ENCODE data around the gene FJX1. TPM values are rescaled to one million over a fixed set of nuclear protein-coding genes. Genes with fewer than 3 reads are reported as not detected.
A peak's percentile ranks its signal among the peaks of the same experiment; 100 is the strongest.

FJX1 gene
- total RNA-seq, 1 donor from 2014 or later = 6.3 TPM

- H3K36me3 ChIP-seq (ENCODE audit: control insufficient read depth in 3 of 3, insufficient read depth in 3 of 3, low read length in 3 of 3) = no peaks in the 10 kb centered on the region
- H3K27ac ChIP-seq (ENCODE audit: low read depth, low read length) = no peak overlapping the region
- H3K27me3 ChIP-seq (ENCODE audit: control insufficient read depth in 3 of 3, insufficient read depth in 3 of 3, low read length in 3 of 3) = peaks cover 0 to 6% (median 4%) of the 10 kb centered on the region in 3 donors
- no peaks in the 10 kb centered on the region for H3K9me3 ChIP-seq (ENCODE audit: control insufficient read depth in 3 of 3, low read length in 3 of 3)
- H3K9ac ChIP-seq (ENCODE audit: low read depth in 1 of 3, low read length in 3 of 3) = no peak overlapping the region
- H3K4me3 ChIP-seq (ENCODE audit: low read length in 3 of 3) = no peak overlapping the region
- no peaks in the 10 kb centered on the region for H3K4me1 ChIP-seq (ENCODE audit: control insufficient read depth in 3 of 3, insufficient read depth in 3 of 3, low read length in 3 of 3)
These were observed 15.3 kb upstream of the FJX1 start for GRCh38 chr11:35602979-35603378.

GRCh38 chr11:35605706-35606105, 12.6 kb upstream of the FJX1 start:
- no peaks in the 10 kb centered on the region for H3K9me3 ChIP-seq (ENCODE audit: control insufficient read depth in 3 of 3, low read length in 3 of 3)
- H3K27ac ChIP-seq (ENCODE audit: low read depth, low read length) = no peak overlapping the region
- H3K4me1 ChIP-seq (ENCODE audit: control insufficient read depth in 3 of 3, insufficient read depth in 3 of 3, low read length in 3 of 3) = no peaks in the 10 kb centered on the region
- H3K9ac ChIP-seq (ENCODE audit: low read depth in 1 of 3, low read length in 3 of 3) = no peak overlapping the region
- H3K27me3 ChIP-seq (ENCODE audit: control insufficient read depth in 3 of 3, insufficient read depth in 3 of 3, low read length in 3 of 3) = peaks cover 0 to 10% (median 8%) of the 10 kb centered on the region in 3 donors
- H3K4me3 ChIP-seq (ENCODE audit: low read length in 3 of 3) = no peak overlapping the region
- no peaks in the 10 kb centered on the region for H3K36me3 ChIP-seq (ENCODE audit: control insufficient read depth in 3 of 3, insufficient read depth in 3 of 3, low read length in 3 of 3)

DNA sequence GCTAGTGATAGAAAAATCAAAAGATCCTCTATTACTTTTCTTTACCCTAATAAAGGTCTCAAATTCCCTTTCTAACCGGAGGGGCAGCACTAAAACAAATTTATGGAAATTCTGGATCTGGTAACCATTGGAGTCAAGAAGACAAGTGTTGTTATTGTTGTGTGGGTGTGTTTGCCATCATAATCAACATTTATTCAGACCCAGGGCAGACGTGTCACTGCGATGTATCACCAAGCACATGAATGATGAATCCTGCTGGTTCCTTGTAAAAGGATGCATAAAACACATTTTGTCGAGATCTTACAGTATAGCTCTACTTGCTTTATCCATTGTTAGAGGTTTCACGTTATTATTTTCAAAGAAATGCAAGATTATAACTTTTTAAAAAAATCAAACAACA, 12.1 kb upstream of the FJX1 start:
- peaks cover 0 to 10% (median 8%) of the 10 kb centered on the region in 3 donors for H3K27me3 ChIP-seq (ENCODE audit: control insufficient read depth in 3 of 3, insufficient read depth in 3 of 3, low read length in 3 of 3)
- H3K9ac ChIP-seq (ENCODE audit: low read depth in 1 of 3, low read length in 3 of 3) = no peak overlapping the region
- H3K27ac ChIP-seq (ENCODE audit: low read depth, low read length) = no peak overlapping the region

DNA sequence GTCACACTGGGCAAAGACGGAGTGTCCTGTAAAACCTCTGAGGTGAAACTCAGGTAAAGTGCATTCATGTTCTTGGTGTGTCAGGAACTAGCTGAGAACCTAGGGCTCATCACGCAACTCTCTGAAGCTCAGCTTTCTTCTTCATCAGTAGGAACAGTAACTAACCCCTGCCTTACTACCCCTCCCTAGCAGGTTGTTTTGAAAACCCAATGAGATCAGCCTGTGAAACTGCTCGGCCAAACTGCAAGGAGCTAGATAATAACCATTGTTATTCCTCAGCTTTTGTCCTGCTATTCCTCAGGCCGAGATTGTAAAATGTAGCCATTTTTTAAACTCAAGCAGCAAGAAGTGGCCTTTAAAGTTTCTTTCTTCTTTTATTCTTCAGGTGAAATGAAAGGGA, 9.8 kb upstream of the FJX1 start:
- Histone ChIP-seq H3K9me3 (ENCODE audit: control insufficient read depth in 3 of 3, low read length in 3 of 3) (no peaks in the 10 kb centered on the region), H3K4me1 (ENCODE audit: control insufficient read depth in 3 of 3, insufficient read depth in 3 of 3, low read length in 3 of 3) (no peaks in the 10 kb centered on the region), H3K4me3 (ENCODE audit: low read length in 3 of 3) (no peak overlapping the region), H3K27me3 (ENCODE audit: control insufficient read depth in 3 of 3, insufficient read depth in 3 of 3, low read length in 3 of 3) (peaks cover 0 to 12% (median 6%) of the 10 kb centered on the region in 3 donors), H3K36me3 (ENCODE audit: control insufficient read depth in 3 of 3, insufficient read depth in 3 of 3, low read length in 3 of 3) (no peaks in the 10 kb centered on the region), H3K27ac (ENCODE audit: low read depth, low read length) (no peak overlapping the region), H3K9ac (ENCODE audit: low read depth in 1 of 3, low read length in 3 of 3) (no peak overlapping the region)

More for the DNA sequence above, 12.1 kb upstream of the FJX1 start:
- no peaks in the 10 kb centered on the region for H3K36me3 ChIP-seq (ENCODE audit: control insufficient read depth in 3 of 3, insufficient read depth in 3 of 3, low read length in 3 of 3)
- no peak overlapping the region for H3K4me3 ChIP-seq (ENCODE audit: low read length in 3 of 3)
- H3K4me1 ChIP-seq (ENCODE audit: control insufficient read depth in 3 of 3, insufficient read depth in 3 of 3, low read length in 3 of 3) = no peaks in the 10 kb centered on the region
- no peaks in the 10 kb centered on the region for H3K9me3 ChIP-seq (ENCODE audit: control insufficient read depth in 3 of 3, low read length in 3 of 3)

- H3K27me3 ChIP-seq (ENCODE audit: control insufficient read depth in 3 of 3, insufficient read depth in 3 of 3, low read length in 3 of 3) = peaks cover 0 to 12% (median 6%) of the 10 kb centered on the region in 3 donors
- no peaks in the 10 kb centered on the region for H3K9me3 ChIP-seq (ENCODE audit: control insufficient read depth in 3 of 3, low read length in 3 of 3)
- no peaks in the 10 kb centered on the region for H3K4me1 ChIP-seq (ENCODE audit: control insufficient read depth in 3 of 3, insufficient read depth in 3 of 3, low read length in 3 of 3)
- no peak overlapping the region for H3K4me3 ChIP-seq (ENCODE audit: low read length in 3 of 3)
- H3K27ac ChIP-seq (ENCODE audit: low read depth, low read length) = no peak overlapping the region
- H3K36me3 ChIP-seq (ENCODE audit: control insufficient read depth in 3 of 3, insufficient read depth in 3 of 3, low read length in 3 of 3) = no peaks in the 10 kb centered on the region
- H3K9ac ChIP-seq (ENCODE audit: low read depth in 1 of 3, low read length in 3 of 3) = no peak overlapping the region
These were observed 8.6 kb upstream of the FJX1 start for GRCh38 chr11:35609656-35610055.

GRCh38 chr11:35610631-35611030, 7.6 kb upstream of the FJX1 start:
- no peak overlapping the region for H3K27ac ChIP-seq (ENCODE audit: low read depth, low read length)
- no peaks in the 10 kb centered on the region for H3K4me1 ChIP-seq (ENCODE audit: control insufficient read depth in 3 of 3, insufficient read depth in 3 of 3, low read length in 3 of 3)
- H3K36me3 ChIP-seq (ENCODE audit: control insufficient read depth in 3 of 3, insufficient read depth in 3 of 3, low read length in 3 of 3) = no peaks in the 10 kb centered on the region
- no peaks in the 10 kb centered on the region for H3K9me3 ChIP-seq (ENCODE audit: control insufficient read depth in 3 of 3, low read length in 3 of 3)
- peaks cover 0 to 6% (median 6%) of the 10 kb centered on the region in 3 donors for H3K27me3 ChIP-seq (ENCODE audit: control insufficient read depth in 3 of 3, insufficient read depth in 3 of 3, low read length in 3 of 3)
- H3K9ac ChIP-seq (ENCODE audit: low read depth in 1 of 3, low read length in 3 of 3) = no peak overlapping the region
- H3K4me3 ChIP-seq (ENCODE audit: low read length in 3 of 3) = no peak overlapping the region

- H3K4me3 ChIP-seq (ENCODE audit: low read length in 3 of 3) = no peak overlapping the region
- H3K36me3 ChIP-seq (ENCODE audit: control insufficient read depth in 3 of 3, insufficient read depth in 3 of 3, low read length in 3 of 3) = no peaks in the 10 kb centered on the region
- peaks cover 0 to 6% (median 6%) of the 10 kb centered on the region in 3 donors for H3K27me3 ChIP-seq (ENCODE audit: control insufficient read depth in 3 of 3, insufficient read depth in 3 of 3, low read length in 3 of 3)
- no peaks in the 10 kb centered on the region for H3K9me3 ChIP-seq (ENCODE audit: control insufficient read depth in 3 of 3, low read length in 3 of 3)
- H3K27ac ChIP-seq (ENCODE audit: low read depth, low read length) = no peak overlapping the region
- H3K9ac ChIP-seq (ENCODE audit: low read depth in 1 of 3, low read length in 3 of 3) = no peak overlapping the region
- H3K4me1 ChIP-seq (ENCODE audit: control insufficient read depth in 3 of 3, insufficient read depth in 3 of 3, low read length in 3 of 3) = peaks cover 0 to 3% (median 0%) of the 10 kb centered on the region in 3 donors
These were observed 6.5 kb upstream of the FJX1 start for GRCh38 chr11:35611741-35612140.

DNA sequence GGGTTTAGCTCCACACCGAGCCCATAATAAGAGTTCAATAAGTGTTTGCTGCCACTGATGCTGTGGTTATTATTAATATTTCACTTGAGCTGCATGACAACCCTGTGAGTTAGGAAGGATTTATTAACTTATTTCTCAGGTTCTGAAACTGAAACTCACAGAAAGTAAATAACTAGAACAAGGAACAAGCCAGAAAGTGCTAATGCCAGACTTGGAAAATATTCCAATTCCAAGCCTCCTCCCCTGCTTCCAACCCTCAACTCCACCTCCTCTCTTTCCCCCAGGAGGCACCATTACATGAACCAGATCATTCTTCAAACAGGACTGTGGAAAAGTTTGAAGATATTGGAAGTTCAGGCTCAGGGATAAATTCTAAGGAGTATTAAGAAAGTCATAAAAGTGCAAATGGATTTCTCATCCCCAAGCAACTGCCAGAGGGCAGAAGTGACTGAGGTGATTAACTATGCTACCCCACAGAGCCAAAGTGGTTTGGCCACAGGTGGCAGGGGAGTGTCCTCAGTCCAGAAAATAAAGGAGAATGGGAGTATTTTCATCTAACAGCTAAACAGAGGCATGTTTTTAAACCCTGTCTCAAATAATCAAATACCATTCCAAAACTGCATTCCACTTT, 3.2 kb upstream of the FJX1 start:
- Histone ChIP-seq H3K36me3 (ENCODE audit: control insufficient read depth in 3 of 3, insufficient read depth in 3 of 3, low read length in 3 of 3) (no peaks in the 10 kb centered on the region), H3K4me3 (ENCODE audit: low read length in 3 of 3) (no peak overlapping the region), H3K9ac (ENCODE audit: low read depth in 1 of 3, low read length in 3 of 3) (no peak overlapping the region), H3K27me3 (ENCODE audit: control insufficient read depth in 3 of 3, insufficient read depth in 3 of 3, low read length in 3 of 3) (peaks cover 0 to 13% (median 1%) of the 10 kb centered on the region in 3 donors), H3K27ac (ENCODE audit: low read depth, low read length) (no peak overlapping the region), H3K4me1 (ENCODE audit: control insufficient read depth in 3 of 3, insufficient read depth in 3 of 3, low read length in 3 of 3) (peaks cover 17 to 20% (median 18%) of the 10 kb centered on the region in 3 donors), H3K9me3 (ENCODE audit: control insufficient read depth in 3 of 3, low read length in 3 of 3) (no peaks in the 10 kb centered on the region)

DNA sequence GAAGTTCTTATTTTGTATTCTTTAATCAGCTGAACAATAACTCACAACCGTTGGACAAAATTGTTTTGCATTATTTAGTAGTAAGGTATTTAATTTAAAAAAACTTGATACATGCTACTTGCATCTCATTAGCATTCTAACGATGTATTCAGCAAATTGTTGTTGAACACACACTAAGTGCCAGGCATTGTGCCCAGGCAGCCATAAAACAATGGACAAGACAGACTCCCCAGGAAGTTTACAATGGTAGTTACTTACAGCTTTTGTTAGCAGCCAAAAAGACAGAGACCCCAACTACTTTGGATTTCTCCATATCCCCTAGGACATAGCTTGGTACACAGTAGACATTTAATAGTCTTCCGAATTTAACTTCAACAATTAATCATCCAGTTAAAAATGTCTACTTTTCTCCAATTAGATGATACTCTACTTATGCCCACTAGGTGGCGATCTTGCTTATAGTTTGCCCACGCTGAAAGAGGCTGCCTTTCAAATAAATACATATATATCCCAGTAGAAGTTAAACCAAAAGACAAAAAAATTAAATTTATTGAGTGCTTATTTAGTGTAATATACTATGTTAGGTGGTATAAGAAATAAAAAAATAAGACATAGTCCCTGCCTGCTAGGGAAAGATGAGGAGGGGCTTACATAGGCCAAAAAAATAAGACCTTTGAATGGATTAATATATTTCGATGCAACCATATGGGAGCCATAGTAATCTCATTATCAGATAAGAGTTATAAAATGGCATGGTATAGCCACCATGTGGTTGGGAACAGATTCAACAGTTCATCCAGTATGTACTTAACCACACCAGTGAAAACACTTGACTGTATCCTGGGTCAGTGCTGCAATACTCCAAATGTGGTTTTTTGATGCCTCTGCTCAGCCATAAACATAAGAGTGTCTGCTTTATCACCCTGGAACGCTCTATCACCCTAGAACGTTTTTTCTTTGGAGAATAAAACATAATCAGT, 2.0 kb upstream of the FJX1 start:
- peaks cover 0 to 17% (median 8%) of the 10 kb centered on the region in 3 donors for H3K27me3 ChIP-seq (ENCODE audit: control insufficient read depth in 3 of 3, insufficient read depth in 3 of 3, low read length in 3 of 3)
- H3K36me3 ChIP-seq (ENCODE audit: control insufficient read depth in 3 of 3, insufficient read depth in 3 of 3, low read length in 3 of 3) = no peaks in the 10 kb centered on the region
- H3K9me3 ChIP-seq (ENCODE audit: control insufficient read depth in 3 of 3, low read length in 3 of 3) = no peaks in the 10 kb centered on the region
- no peak overlapping the region for H3K4me3 ChIP-seq (ENCODE audit: low read length in 3 of 3)
- no peak overlapping the region for H3K9ac ChIP-seq (ENCODE audit: low read depth in 1 of 3, low read length in 3 of 3)
- no peak overlapping the region for H3K27ac ChIP-seq (ENCODE audit: low read depth, low read length)
- peaks cover 20 to 24% (median 21%) of the 10 kb centered on the region in 3 donors for H3K4me1 ChIP-seq (ENCODE audit: control insufficient read depth in 3 of 3, insufficient read depth in 3 of 3, low read length in 3 of 3)

GRCh38 chr11:35617316-35617686, 959 bp upstream of the FJX1 start:
- Histone ChIP-seq H3K36me3 (ENCODE audit: control insufficient read depth in 3 of 3, insufficient read depth in 3 of 3, low read length in 3 of 3) (no peaks in the 10 kb centered on the region), H3K27ac (ENCODE audit: low read depth, low read length) (peak overlapping the region; percentile 66), H3K4me1 (ENCODE audit: control insufficient read depth in 3 of 3, insufficient read depth in 3 of 3, low read length in 3 of 3) (peaks cover 20 to 24% (median 21%) of the 10 kb centered on the region in 3 donors), H3K9ac (ENCODE audit: low read depth in 1 of 3, low read length in 3 of 3) (no peak overlapping the region), H3K4me3 (ENCODE audit: low read length in 3 of 3) (peak overlapping the region; percentile 34 to 62 (median 61)), H3K9me3 (ENCODE audit: control insufficient read depth in 3 of 3, low read length in 3 of 3) (no peaks in the 10 kb centered on the region), H3K27me3 (ENCODE audit: control insufficient read depth in 3 of 3, insufficient read depth in 3 of 3, low read length in 3 of 3) (peaks cover 0 to 14% (median 8%) of the 10 kb centered on the region in 3 donors)

Data from skeletal muscle tissue (tissue), 4 donors.